Mammary epithelial cell (primary cell): ENCODE data around the gene SLC15A5.

Source experiments
- EZH2 ChIP-seq: IDR thresholded peaks from 2 replicates; pipeline ENCODE4 v1.6.1; 2012; ENCODE audit warnings: low read length, inconsistent platforms, borderline replicate concordance
- TF ChIP-seq, protein P1 (sequence below), 2 donors: IDR thresholded peaks in 1 of 2; conservative IDR thresholded peaks in 1 of 2; 2 replicates each; pipeline ENCODE4 v1.5.1; 2011 to 2012; ENCODE audit warnings: inconsistent platforms in 2 of 2, low read length in 2 of 2, mild to moderate bottlenecking in 2 of 2, control low read depth in 1 of 2, low read depth in 1 of 2; ENCODE audit not compliant: insufficient read depth in 1 of 2; ENCODE audit errors: extremely low read depth in 1 of 2

DNA sequence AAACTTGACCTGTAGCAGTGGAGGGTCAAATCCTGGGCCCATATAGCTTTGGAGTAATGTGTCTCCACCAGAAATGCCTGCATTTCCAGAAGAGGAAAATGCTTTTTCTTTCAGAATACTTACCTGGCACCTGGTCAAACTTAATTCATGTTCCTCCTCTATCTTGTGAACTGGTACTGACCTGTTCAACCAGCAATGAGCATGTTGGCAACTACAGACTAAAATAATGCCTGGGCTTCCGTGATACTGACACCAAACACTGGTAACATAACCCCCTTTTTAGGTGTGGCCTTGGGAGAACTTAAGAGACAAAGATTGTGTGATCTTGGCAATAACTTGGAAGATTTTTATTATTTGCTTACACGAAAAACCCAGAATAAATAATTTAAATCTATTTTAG lies 46.2 kb upstream of the SLC15A5 start:
- TF ChIP-seq, protein P1, sequence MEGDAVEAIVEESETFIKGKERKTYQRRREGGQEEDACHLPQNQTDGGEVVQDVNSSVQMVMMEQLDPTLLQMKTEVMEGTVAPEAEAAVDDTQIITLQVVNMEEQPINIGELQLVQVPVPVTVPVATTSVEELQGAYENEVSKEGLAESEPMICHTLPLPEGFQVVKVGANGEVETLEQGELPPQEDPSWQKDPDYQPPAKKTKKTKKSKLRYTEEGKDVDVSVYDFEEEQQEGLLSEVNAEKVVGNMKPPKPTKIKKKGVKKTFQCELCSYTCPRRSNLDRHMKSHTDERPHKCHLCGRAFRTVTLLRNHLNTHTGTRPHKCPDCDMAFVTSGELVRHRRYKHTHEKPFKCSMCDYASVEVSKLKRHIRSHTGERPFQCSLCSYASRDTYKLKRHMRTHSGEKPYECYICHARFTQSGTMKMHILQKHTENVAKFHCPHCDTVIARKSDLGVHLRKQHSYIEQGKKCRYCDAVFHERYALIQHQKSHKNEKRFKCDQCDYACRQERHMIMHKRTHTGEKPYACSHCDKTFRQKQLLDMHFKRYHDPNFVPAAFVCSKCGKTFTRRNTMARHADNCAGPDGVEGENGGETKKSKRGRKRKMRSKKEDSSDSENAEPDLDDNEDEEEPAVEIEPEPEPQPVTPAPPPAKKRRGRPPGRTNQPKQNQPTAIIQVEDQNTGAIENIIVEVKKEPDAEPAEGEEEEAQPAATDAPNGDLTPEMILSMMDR (conservative IDR thresholded peaks at IDR 0.05 in 1 of 2, IDR thresholded peaks at IDR 0.05 in 1 of 2; ENCODE audit: extremely low read depth in 1 of 2, insufficient read depth in 1 of 2, low read depth in 1 of 2, low read length in 2 of 2), result no peak
- TF ChIP-seq EZH2, result no peak
